A549 (cell line): Measurements from ENCODE around the gene C8A. TPM values are rescaled to one million over a fixed set of nuclear protein-coding genes. Genes with fewer than 3 reads are reported as not detected.

Source experiments
- ATAC-seq, 2 experiments: fragments of 200-7000 bp in 1 of 2; fragments of >200 bp in 1 of 2; cut with Nextera tagmentation in 1 of 2; cut with Tn5 transposase in 1 of 2; 3 replicates each; pipeline versions ENCODE4 v1.8.0 to v1.9.1; 2018 to 2020; ENCODE audit warnings: mild to moderate bottlenecking in 1 of 2, moderate library complexity in 1 of 2
- CTCF ChIA-PET: fragments of 300-600 bp; sonication (Branson Sonifier 250); formaldehyde crosslinking; extraction: SDS; loops from one replicate; lab custom pipeline; 2021; ENCODE audit warnings: antibody characterized with exemption, inconsistent platforms; lab: Yijun Ruan, JAX
- POLR2A ChIA-PET: fragments of 350-600 bp; formaldehyde crosslinking; extraction: SDS; loops from one replicate; lab custom pipeline; 2021; ENCODE audit warnings: antibody characterized with exemption, inconsistent platforms; lab: Yijun Ruan, JAX
- DNase-seq, 2 experiments: peaks; one replicate each; pipeline versions ENCODE4 v3.0.0 to v3.0.0-alpha.2; 2011 to 2016; ENCODE audit warnings: low read depth in 1 of 2, low spot score in 1 of 2
- FAIRE-seq: peaks from 2 replicates; lab custom pipeline; 2011; peaks lifted over from hg19 to GRCh38; lab: Jason Lieb, UNC
- H3K27ac ChIP-seq, 2 experiments: fragments of >200 bp; sonication (Bioruptor Twin); formaldehyde crosslinking; 3 replicates each; pipeline ENCODE4 v1.5.1; 2016 to 2017
- H3K4me1 ChIP-seq: fragments of >200 bp; sonication (Bioruptor Twin); formaldehyde crosslinking; 3 replicates; pipeline ENCODE4 v1.6.1; 2016
- H3K4me2 ChIP-seq: fragments of >200 bp; sonication (Bioruptor Twin); formaldehyde crosslinking; 3 replicates; pipeline ENCODE4 v1.6.1; 2016
- H3K4me3 ChIP-seq: fragments of >200 bp; sonication (Bioruptor Twin); formaldehyde crosslinking; 3 replicates; pipeline ENCODE4 v1.5.1; 2016
- H3K9me3 ChIP-seq: fragments of >200 bp; sonication (Bioruptor Twin); formaldehyde crosslinking; 3 replicates; pipeline ENCODE4 v1.6.1; 2016
- BCL3 ChIP-seq: fragments of >200 bp; sonication (Bioruptor Twin); formaldehyde crosslinking; IDR thresholded peaks from 3 replicates; pipeline ENCODE4 v1.6.1; 2016
- CBX2 ChIP-seq: fragments of 200-600 bp; sonication (generic); IDR thresholded peaks from 2 replicates; pipeline ENCODE4 v1.6.1; 2016; ENCODE audit warnings: low read depth, mild to moderate bottlenecking, borderline replicate concordance
- CEBPB ChIP-seq, 2 experiments: fragments of >200 bp in 1 of 2; sonication (Bioruptor Twin) in 1 of 2; formaldehyde crosslinking in 1 of 2; IDR thresholded peaks; 2 replicates each; pipeline ENCODE4 v1.6.1; 2012 to 2016
- CHD2 ChIP-seq: fragments of 150-350 bp; IDR thresholded peaks from 2 replicates; pipeline ENCODE4 v1.6.1; 2014; ENCODE audit warnings: low read length; ENCODE audit not compliant: partially characterized antibody
- EHF ChIP-seq: fragments of 250-450 bp; sonication (Bioruptor Pico); IDR thresholded peaks from 2 replicates; pipeline ENCODE4 v1.5.0; 2020; ENCODE audit warnings: mild to moderate bottlenecking
- EP300 ChIP-seq, 2 experiments: fragments of >200 bp; sonication (Bioruptor Twin); formaldehyde crosslinking; IDR thresholded peaks; 2 replicates in 1 of 2; 3 replicates in 1 of 2; pipeline ENCODE4 v1.6.1; 2016 to 2017
- ESRRA ChIP-seq: fragments of 150-350 bp; IDR thresholded peaks from 2 replicates; pipeline ENCODE4 v1.6.1; 2014; ENCODE audit warnings: mild to moderate bottlenecking, low read length, borderline replicate concordance
- HDAC2 ChIP-seq: fragments of 200-600 bp; sonication (generic); IDR thresholded peaks from 2 replicates; pipeline ENCODE4 v1.6.1; 2016
- HEYL ChIP-seq: fragments of 250-450 bp; sonication (Bioruptor Pico); IDR thresholded peaks from 2 replicates; pipeline ENCODE4 v1.8.0; 2021; ENCODE audit warnings: mild to moderate bottlenecking, moderate library complexity
- HOXB13 ChIP-seq: fragments of 250-450 bp; sonication (Bioruptor Pico); IDR thresholded peaks from 2 replicates; pipeline ENCODE4 v1.5.0; 2020; ENCODE audit warnings: low read depth, mild to moderate bottlenecking, moderate library complexity
- HOXB5 ChIP-seq: fragments of 250-450 bp; sonication (Bioruptor Pico); IDR thresholded peaks from 2 replicates; pipeline ENCODE4 v1.5.0; 2020; ENCODE audit warnings: mild to moderate bottlenecking, moderate library complexity
- JUN ChIP-seq, 2 experiments: fragments of >200 bp; sonication (Bioruptor Twin); formaldehyde crosslinking; IDR thresholded peaks; 2 replicates in 1 of 2; 3 replicates in 1 of 2; pipeline ENCODE4 v1.6.1; 2016 to 2017
- KDM1A ChIP-seq: fragments of 200-600 bp; sonication (generic); IDR thresholded peaks from 2 replicates; pipeline ENCODE4 v1.6.1; 2016; ENCODE audit warnings: low read depth, mild to moderate bottlenecking
- KDM5A ChIP-seq: fragments of 200-600 bp; sonication (generic); IDR thresholded peaks from 2 replicates; pipeline ENCODE4 v1.6.1; 2016; ENCODE audit warnings: antibody characterized with exemption, mild to moderate bottlenecking
- MAFK ChIP-seq: fragments of 450-650 bp; IDR thresholded peaks from 2 replicates; pipeline ENCODE4 v1.6.1; 2014; ENCODE audit not compliant: partially characterized antibody
- MAZ ChIP-seq: fragments of 150-350 bp; IDR thresholded peaks from 2 replicates; pipeline ENCODE4 v1.6.1; 2014; ENCODE audit warnings: antibody characterized with exemption, low read depth, low read length, borderline replicate concordance
- NFE2L2 ChIP-seq: fragments of 150-350 bp; conservative IDR thresholded peaks from 2 replicates; pipeline ENCODE4 v1.6.1; 2014; ENCODE audit warnings: low read length
- NR3C1 ChIP-seq: fragments of >200 bp; sonication (Bioruptor Twin); formaldehyde crosslinking; IDR thresholded peaks from 3 replicates; pipeline ENCODE4 v1.6.1; 2017
- POLR2A ChIP-seq: IDR thresholded peaks from 2 replicates; pipeline ENCODE4 v1.6.1; 2012; ENCODE audit warnings: mild to moderate bottlenecking, low read length
- POLR2AphosphoS2 ChIP-seq: conservative IDR thresholded peaks from 2 replicates; pipeline ENCODE4 v1.6.1; 2012; ENCODE audit warnings: low read length, improper control_type of control experiment, inconsistent platforms
- RARB ChIP-seq: fragments of 250-450 bp; sonication (Bioruptor Pico); IDR thresholded peaks from 2 replicates; pipeline ENCODE4 v1.8.0; 2021; ENCODE audit warnings: mild to moderate bottlenecking, moderate library complexity
- RCOR1 ChIP-seq: fragments of 150-350 bp; IDR thresholded peaks from 2 replicates; pipeline ENCODE4 v1.6.1; 2014; ENCODE audit warnings: antibody characterized with exemption, low read length, low read depth
- RFX5 ChIP-seq: fragments of 450-650 bp; IDR thresholded peaks from 2 replicates; pipeline ENCODE4 v1.7.1; 2014; ENCODE audit warnings: antibody characterized with exemption, mild to moderate bottlenecking, moderate library complexity
- RNF2 ChIP-seq: fragments of 200-600 bp; sonication (generic); IDR thresholded peaks from 2 replicates; pipeline ENCODE4 v1.6.1; 2016; ENCODE audit warnings: low read depth, mild to moderate bottlenecking, antibody characterized with exemption, moderate library complexity, borderline replicate concordance
- TFCP2L1 ChIP-seq: fragments of 250-450 bp; sonication (Bioruptor Pico); IDR thresholded peaks from 2 replicates; pipeline ENCODE4 v1.5.0; 2021; ENCODE audit warnings: mild to moderate bottlenecking
- ZC3H11A ChIP-seq: fragments of 450-650 bp; IDR thresholded peaks from 2 replicates; pipeline ENCODE4 v1.6.1; 2014; ENCODE audit warnings: antibody characterized with exemption, mild to moderate bottlenecking
- ZFP36 ChIP-seq: fragments of 450-650 bp; IDR thresholded peaks from 2 replicates; pipeline ENCODE4 v1.6.1; 2014; ENCODE audit warnings: borderline replicate concordance; ENCODE audit not compliant: partially characterized antibody
- ZNF302 ChIP-seq: fragments of 250-450 bp; sonication (Bioruptor Pico); IDR thresholded peaks from 2 replicates; pipeline ENCODE4 v1.9.0; 2021; ENCODE audit warnings: inconsistent platforms, mild to moderate bottlenecking, moderate library complexity
- ZSCAN20 ChIP-seq: fragments of 250-450 bp; sonication (Bioruptor Pico); IDR thresholded peaks from 2 replicates; pipeline ENCODE4 v1.8.0; 2022; ENCODE audit warnings: mild to moderate bottlenecking, moderate library complexity
- WGBS: methylation state at CpG from one replicate; pipeline ENCODE4 v1.1.6; 2017; ENCODE audit errors: missing lambda C conversion rate; 5-methylcytosine and 5-hydroxymethylcytosine counted together
- polyA plus RNA-seq, 4 experiments: library from polyadenylated mRNA; depleted of rRNA in 3 of 4; stranded (reverse); fragments of >200 nt; fragmentation: RNase III in 1 of 4; extraction: RNeasy Plus Mini Kit Qiagen cat#74134 plus additional on column Dnase treatment in 1 of 4; gene quantifications; 2 replicates in 3 of 4; 3 replicates in 1 of 4; pipeline ENCODE4 v1.2.3, GENCODE V29; 2011 to 2017

The C8A gene
- polyA plus RNA-seq, 2 of the 4 experiments (the other 2 are of a cell fraction), result not detected

GRCh38 chr1:56911098-56911938 lies 56.7 kb downstream of the C8A start:
- no peaks in the 10 kb centered on the region for H3K4me1 ChIP-seq
- 49% methylated on average over 7 of the region's 7 CpGs for WGBS
- FAIRE-seq (no peak), DNase-seq (no peak)
- H3K4me3 ChIP-seq, result no peak overlapping the region
- POLR2A ChIA-PET, result no interaction called here
- no peak for TF ChIP-seq HOXB5 (CRISPR knock-in tag)
- no peak for TF ChIP-seq JUN (IDR thresholded peaks at IDR 0.05)
- TF ChIP-seq CEBPB (IDR thresholded peaks at IDR 0.05), result no peak
- no peak for TF ChIP-seq MAFK
- TF ChIP-seq ZFP36, result no peak
- no peak for TF ChIP-seq ESRRA
- TF ChIP-seq NFE2L2, result no peak
- TF ChIP-seq KDM5A, result no peak
- TF ChIP-seq EHF (CRISPR knock-in tag), result no peak
- TF ChIP-seq NR3C1, result no peak
- no peak for TF ChIP-seq EP300 (IDR thresholded peaks at IDR 0.05)
- no peak for TF ChIP-seq RARB (CRISPR knock-in tag)
- TF ChIP-seq TFCP2L1 (CRISPR knock-in tag), result no peak
- TF ChIP-seq, all 56 proteins: peak for 0
- CTCF ChIA-PET, result no interaction called here
- Histone ChIP-seq H3K4me2 (no peak overlapping the region), H3K9me3 (no peaks in the 10 kb centered on the region), H3K27ac (no peak overlapping the region)
- no peak for ATAC-seq

GRCh38 chr1:56912325-56912724 lies 57.7 kb downstream of the C8A start:
- no peaks in the 10 kb centered on the region for H3K9me3 ChIP-seq
- H3K4me3 ChIP-seq, result no peak overlapping the region
- H3K27ac ChIP-seq, result no peak overlapping the region
- TF ChIP-seq CHD2, result no peak
- CTCF ChIA-PET, result no interaction called here
- DNase-seq, result no peak
- WGBS, result 37% methylated on average over 10 of the region's 12 CpGs
- no peaks in the 10 kb centered on the region for H3K4me1 ChIP-seq
- no peak overlapping the region for H3K4me2 ChIP-seq
- no peak for FAIRE-seq
- ATAC-seq, result no peak
- POLR2A ChIA-PET, result no interaction called here

- ATAC-seq, result no peak
- TF ChIP-seq CBX2 (no peak), POLR2A (no peak), RCOR1 (no peak), NFE2L2 (no peak), KDM1A (no peak), POLR2AphosphoS2 (no peak), CEBPB (IDR thresholded peaks at IDR 0.05) (no peak), RARB (CRISPR knock-in tag) (no peak), ZSCAN20 (CRISPR knock-in tag) (no peak), ZNF302 (CRISPR knock-in tag) (no peak), JUN (IDR thresholded peaks at IDR 0.05) (no peak), HOXB5 (CRISPR knock-in tag) (no peak), ZC3H11A (no peak), MAZ (no peak), HEYL (CRISPR knock-in tag) (no peak), BCL3 (no peak), RNF2 (no peak), RFX5 (no peak), HDAC2 (no peak), HOXB13 (CRISPR knock-in tag) (no peak)
- Histone ChIP-seq H3K9me3 (no peaks in the 10 kb centered on the region), H3K4me1 (no peaks in the 10 kb centered on the region), H3K4me3 (no peak overlapping the region), H3K4me2 (no peak overlapping the region), H3K27ac (no peak overlapping the region)
- 0% methylated on average over 3 of the region's 4 CpGs for WGBS
- DNase-seq, result no peak
- POLR2A ChIA-PET, result no interaction called here
- CTCF ChIA-PET, result interaction anchor here (0.9 kb wide), 1 partner anchor 708 kb away, joined by 3 read pairs; no protein-coding TSS in a partner anchor
- FAIRE-seq, result no peak
Observed at GRCh38 chr1:56915960-56916359, 61.4 kb downstream of the C8A start.
